Esophagus muscularis mucosa (tissue), 4 donors: Measurements from ENCODE around the gene ZPBP. TPM values are rescaled to one million over a fixed set of nuclear protein-coding genes. Genes with fewer than 3 reads are reported as not detected.
A peak's percentile ranks its signal among the peaks of the same experiment; 100 is the strongest.

Experiments used
- DNase-seq: peaks from one replicate; pipeline ENCODE4 v3.0.0-alpha.2; 2017; ENCODE audit errors: extremely low spot score
- H3K27ac ChIP-seq, 4 donors: fragments of 200-600 bp; sonication (generic); replicated peaks in 1 of 4; 1 replicate in 3 of 4; 2 replicates in 1 of 4; pipeline ENCODE4 v1.5.1; 2016 to 2019; ENCODE audit warnings: mild to moderate bottlenecking in 1 of 4
- H3K27me3 ChIP-seq, 4 donors: fragments of 200-600 bp; sonication (generic); one replicate each; pipeline versions ENCODE4 v1.5.1 to v1.6.0; 2016 to 2019
- H3K36me3 ChIP-seq, 4 donors: fragments of 200-600 bp; sonication (generic); one replicate each; pipeline ENCODE4 v1.5.1; 2016 to 2019
- H3K4me1 ChIP-seq, 4 donors: fragments of 200-600 bp; sonication (generic); one replicate each; pipeline ENCODE4 v1.5.1; 2016 to 2019
- H3K4me3 ChIP-seq, 4 donors: fragments of 200-600 bp; sonication (generic); 1 replicate in 2 of 4; 2 replicates in 2 of 4; pipeline ENCODE4 v1.5.1; 2016 to 2019; ENCODE audit warnings: mild to moderate bottlenecking in 4 of 4, moderate library complexity in 1 of 4
- H3K9me3 ChIP-seq, 4 donors: fragments of 200-600 bp; sonication (generic); 1 replicate in 3 of 4; 2 replicates in 1 of 4; pipeline ENCODE4 v1.5.1; 2016 to 2019
- CTCF ChIP-seq, 3 experiments: fragments of 200-600 bp in 2 of 3; fragments of 450-650 bp in 1 of 3; sonication (generic) in 2 of 3; IDR thresholded peaks; one replicate each; pipeline ENCODE4 v1.5.1; 2017 to 2019; ENCODE audit warnings: antibody characterized with exemption in 3 of 3, mild to moderate bottlenecking in 2 of 3, moderate library complexity in 1 of 3
- EP300 ChIP-seq: sonication (generic); formaldehyde crosslinking; IDR thresholded peaks from one replicate; pipeline ENCODE4 v1.6.1; 2017; ENCODE audit warnings: antibody characterized with exemption
- POLR2A ChIP-seq: fragments of 450-650 bp; IDR thresholded peaks from one replicate; pipeline ENCODE4 v1.6.1; 2017; ENCODE audit warnings: antibody characterized with exemption, moderate library complexity, mild to moderate bottlenecking, low read depth
- POLR2AphosphoS5 ChIP-seq, 2 donors: sonication (generic); formaldehyde crosslinking; IDR thresholded peaks; one replicate each; pipeline ENCODE4 v1.6.1; 2017; ENCODE audit warnings: antibody characterized with exemption in 2 of 2
- WGBS: methylation state at CpG from one replicate; pipeline ENCODE4 v1.1.5; 2018; 5-methylcytosine and 5-hydroxymethylcytosine counted together
- intact Hi-C: fragments of 100-400 bp; cut with DNase I; formaldehyde crosslinking; loops from one replicate; pipeline ENCODE4 v1.15.1; 2023
- total RNA-seq, 4 donors: library from RNA; depleted of rRNA; stranded (reverse); fragments of >200 nt; gene quantifications; one replicate each; pipeline versions ENCODE4 v1.1.0 to v1.2.1, GENCODE V29; 2016

ZPBP gene
- total RNA-seq, 4 donors from 2014 or later: not detected

- H3K4me3 ChIP-seq: no peak overlapping the region
- no peaks in the 10 kb centered on the region for H3K36me3 ChIP-seq
- H3K4me1 ChIP-seq: no peaks in the 10 kb centered on the region
- 60% methylated on average over 5 of the region's 5 CpGs for WGBS
- H3K27me3 ChIP-seq: no peaks in the 10 kb centered on the region
- no peaks in the 10 kb centered on the region for H3K9me3 ChIP-seq
- no peak for DNase-seq
- no peak for TF ChIP-seq CTCF (IDR thresholded peaks at IDR 0.05)
- TF ChIP-seq POLR2AphosphoS5 (IDR thresholded peaks at IDR 0.05): no peak
- no peak for TF ChIP-seq POLR2A
- no peak for TF ChIP-seq EP300
- intact Hi-C loops: no loop called here
- no peak overlapping the region for H3K27ac ChIP-seq
These were observed 7.7 kb downstream of the ZPBP start for GRCh38 chr7:50085344-50085743.

GRCh38 chr7:50073093-50073492, 20.0 kb downstream of the ZPBP start:
- Histone ChIP-seq H3K36me3 (no peaks in the 10 kb centered on the region), H3K27me3 (no peaks in the 10 kb centered on the region), H3K4me1 (peaks cover 6 to 15% (median 13%) of the 10 kb centered on the region in 4 donors), H3K27ac (no peak overlapping the region), H3K9me3 (peaks cover 0 to 26% (median 20%) of the 10 kb centered on the region in 4 donors), H3K4me3 (no peak overlapping the region)
- intact Hi-C loops: no loop called here
- TF ChIP-seq EP300 (no peak), POLR2AphosphoS5 (IDR thresholded peaks at IDR 0.05) (no peak), CTCF (IDR thresholded peaks at IDR 0.05) (no peak), POLR2A (no peak)
- DNase-seq: no peak

GRCh38 chr7:50069613-50070012, 23.4 kb downstream of the ZPBP start:
- Histone ChIP-seq H3K27ac (peak overlapping the region; percentile 3 to 69 (median 58)), H3K4me3 (peak overlapping the region; percentile 53 to 60 (median 56)), H3K36me3 (no peaks in the 10 kb centered on the region), H3K4me1 (peaks cover 9 to 21% (median 19%) of the 10 kb centered on the region in 4 donors), H3K27me3 (no peaks in the 10 kb centered on the region), H3K9me3 (peaks cover 0 to 26% (median 20%) of the 10 kb centered on the region in 4 donors)
- no peak for DNase-seq
- TF ChIP-seq POLR2AphosphoS5 (IDR thresholded peaks at IDR 0.05): no peak
- TF ChIP-seq CTCF (IDR thresholded peaks at IDR 0.05): no peak
- no peak for TF ChIP-seq POLR2A
- no peak for TF ChIP-seq EP300
- WGBS: 30% methylated on average over 8 of the region's 8 CpGs
- intact Hi-C loops: no loop called here

GRCh38 chr7:50068850-50069551, 24.0 kb downstream of the ZPBP start:
- Histone ChIP-seq H3K4me3 (peak overlapping the region; percentile 53 to 60 (median 56)), H3K36me3 (no peaks in the 10 kb centered on the region), H3K27me3 (no peaks in the 10 kb centered on the region), H3K9me3 (peaks cover 0 to 22% (median 20%) of the 10 kb centered on the region in 4 donors), H3K4me1 (peaks cover 9 to 21% (median 19%) of the 10 kb centered on the region in 4 donors), H3K27ac (peak overlapping the region; percentile 35 to 69 (median 58))
- WGBS: 6% methylated on average over 6 of the region's 6 CpGs
- intact Hi-C loops: no loop called here
- TF ChIP-seq POLR2A: no peak
- no peak for TF ChIP-seq CTCF (IDR thresholded peaks at IDR 0.05)
- no peak for TF ChIP-seq EP300
- TF ChIP-seq POLR2AphosphoS5 (IDR thresholded peaks at IDR 0.05): no peak
- DNase-seq: no peak

GRCh38 chr7:50068026-50068425, 25.0 kb downstream of the ZPBP start:
- 18% methylated on average over 2 of the region's 2 CpGs for WGBS
- intact Hi-C loops: no loop called here
- Histone ChIP-seq H3K4me3 (peak overlapping the region in 2 of 4 donors; percentile 53 to 60), H3K36me3 (no peaks in the 10 kb centered on the region), H3K27me3 (no peaks in the 10 kb centered on the region), H3K9me3 (peaks cover 0 to 14% (median 12%) of the 10 kb centered on the region in 4 donors), H3K4me1 (peaks cover 9 to 21% (median 19%) of the 10 kb centered on the region in 4 donors), H3K27ac (no peak overlapping the region)
- TF ChIP-seq CTCF (IDR thresholded peaks at IDR 0.05) (peak in 1 of 3 experiments; percentile 28), POLR2A (no peak)
- no peak for DNase-seq
